HuH-7.5 (cell line): ENCODE data around the gene PES1.
"Not testable (repeated sequence)": the region's sequence is repeated elsewhere in the genome, so short reads cannot be mapped to it uniquely, and the experiment has no call there.

ENCODE experiments used
- DNase-seq: peaks from one replicate; pipeline ENCODE4 v3.0.0; 2011; ENCODE audit warnings: low spot score

The PES1 gene

DNA sequence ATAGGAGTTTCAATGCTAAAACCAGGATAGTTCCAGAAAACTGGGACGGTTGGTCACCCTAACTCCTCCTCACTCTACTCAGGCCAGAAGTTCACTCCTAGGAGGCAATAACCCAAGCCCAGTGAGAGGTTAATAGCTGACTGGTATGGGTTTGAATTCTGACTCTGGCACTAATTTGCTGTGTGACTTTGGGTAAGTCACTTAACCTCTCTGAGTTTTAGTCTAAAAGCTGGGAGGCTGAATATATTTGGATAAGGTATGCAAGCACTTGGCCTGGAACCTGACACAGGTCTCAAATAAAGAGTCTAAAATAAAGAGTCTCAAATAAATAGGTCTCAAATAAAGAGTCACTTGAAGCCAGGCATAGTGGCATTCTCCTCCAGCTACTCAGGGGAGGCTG lies 39.0 kb downstream of the PES1 start:
- no peak for DNase-seq

DNA sequence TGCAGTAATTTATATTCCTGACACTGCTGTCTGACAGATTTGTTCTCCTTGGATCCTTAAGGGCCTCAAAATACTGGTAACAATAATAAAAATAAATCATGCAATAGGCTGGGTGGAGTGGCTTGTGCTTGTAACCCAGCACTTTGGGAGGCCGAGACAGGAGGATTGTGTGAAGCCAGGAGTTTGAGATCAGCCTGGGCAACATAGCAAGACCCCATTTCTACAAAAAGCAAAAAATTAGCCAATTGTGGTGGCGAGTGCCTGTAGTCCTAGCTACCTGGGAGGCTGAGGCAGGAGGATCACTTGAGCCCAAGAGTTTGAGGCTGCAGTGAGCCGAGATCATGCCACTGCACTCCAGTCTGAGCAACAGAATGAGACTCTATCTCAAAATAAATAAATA lies 39.9 kb downstream of the PES1 start:
- DNase-seq: not testable (repeated sequence)

DNA sequence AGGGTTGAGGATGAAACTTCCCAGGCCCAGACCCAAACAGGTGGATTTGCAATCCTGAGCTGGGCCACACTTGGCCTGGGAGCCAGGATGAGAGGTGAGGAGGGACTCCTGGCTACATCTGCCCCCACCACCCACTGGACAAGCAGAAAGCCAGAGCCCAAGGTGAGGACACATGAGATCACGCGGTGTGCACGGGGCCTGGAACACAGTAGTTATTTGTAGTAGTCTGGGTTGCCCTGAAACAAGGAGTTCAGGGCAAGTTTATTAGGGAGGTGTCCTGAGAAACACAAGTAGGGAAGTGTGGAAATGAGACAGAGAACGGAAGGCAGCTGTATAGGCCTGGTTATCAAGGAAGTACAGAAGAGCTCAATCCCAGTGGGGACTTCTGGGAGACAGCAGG lies 44.5 kb downstream of the PES1 start:
- DNase-seq: no peak

DNA sequence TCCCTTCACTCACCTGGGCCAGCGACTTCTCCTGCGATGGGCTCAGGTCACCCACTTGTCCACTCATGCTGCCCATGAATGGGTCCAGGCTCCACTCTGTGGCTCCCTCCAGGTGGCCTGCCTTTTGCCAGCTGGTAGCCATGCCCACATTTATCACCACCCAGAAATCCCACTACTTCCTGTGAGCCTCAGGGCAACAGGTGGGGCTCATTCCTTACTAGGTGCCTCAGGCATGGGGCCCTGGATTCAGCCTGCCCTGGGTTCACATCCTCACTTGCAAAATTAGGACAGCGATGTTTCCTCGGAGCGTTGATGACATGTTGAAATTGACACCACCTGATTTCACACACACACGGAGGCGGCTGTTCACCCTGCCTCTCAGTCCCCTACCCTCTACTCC lies 45.1 kb downstream of the PES1 start, which contains the start of gene SEC14L6:
Gene SEC14L6 (minus strand): TSS at position 126 of the 400 bp plus-strand sequence. CDS start 59 bp downstream, at position 67.
- DNase-seq: no peak

DNA sequence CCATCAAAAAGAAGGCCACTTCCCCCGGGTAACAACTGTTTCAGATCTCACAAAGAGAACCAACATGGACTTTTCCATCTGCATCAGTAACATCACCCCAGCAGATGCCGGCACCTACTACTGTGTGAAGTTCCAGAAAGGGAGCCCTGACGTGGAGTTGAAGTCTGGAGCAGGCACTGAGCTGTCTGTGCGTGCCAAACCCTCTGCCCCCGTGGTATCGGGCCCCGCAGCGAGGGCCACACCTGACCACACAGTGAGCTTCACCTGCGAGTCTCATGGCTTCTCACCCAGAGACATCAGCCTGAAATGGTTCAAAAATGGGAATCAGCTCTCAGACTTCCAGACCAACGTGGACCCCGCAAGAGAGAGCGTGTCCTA lies 48.9 kb downstream of the PES1 start:
- no peak for DNase-seq

DNA sequence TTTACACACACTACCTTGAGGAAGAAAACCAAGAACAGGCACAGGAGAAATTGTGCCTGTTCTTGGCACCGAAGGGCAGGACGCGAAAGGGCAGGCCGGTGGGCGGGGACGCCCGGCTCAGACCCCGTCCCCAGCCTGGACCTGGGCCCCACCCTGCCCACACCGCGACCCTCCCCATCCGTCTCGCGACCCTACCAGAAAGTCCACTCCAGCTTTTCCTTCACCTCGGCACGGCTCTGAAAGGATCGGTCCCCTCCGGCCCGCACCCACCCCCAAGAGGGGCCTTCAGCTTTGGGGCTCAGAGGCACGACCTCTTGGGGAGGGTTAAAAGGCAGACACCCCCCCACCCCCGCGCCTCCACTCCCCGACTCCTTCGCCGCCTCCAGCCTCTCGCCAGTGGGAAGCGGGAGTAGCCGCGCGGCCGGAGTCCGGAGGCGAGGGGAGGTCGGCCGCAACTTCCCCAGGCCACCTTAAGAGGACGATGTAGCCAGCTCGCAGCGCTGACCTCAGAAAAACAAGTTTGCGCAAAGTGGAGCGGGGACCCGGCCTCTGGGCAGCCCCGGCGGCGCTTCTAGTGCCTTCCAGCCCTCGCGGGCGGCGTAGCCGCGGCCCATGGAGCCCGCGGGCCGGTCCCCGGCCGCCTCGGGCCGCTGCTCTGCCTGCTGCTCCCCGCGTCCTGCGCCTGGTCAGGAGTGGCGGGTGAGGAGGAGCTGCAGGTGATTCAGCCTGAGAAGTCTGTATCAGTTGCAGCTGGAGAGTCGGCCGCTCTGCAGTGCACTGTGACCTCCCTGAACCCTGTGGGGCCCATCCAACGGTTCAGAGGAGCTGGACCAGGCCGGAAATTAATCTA lies 49.5 kb downstream of the PES1 start:
- no peak for DNase-seq

DNA sequence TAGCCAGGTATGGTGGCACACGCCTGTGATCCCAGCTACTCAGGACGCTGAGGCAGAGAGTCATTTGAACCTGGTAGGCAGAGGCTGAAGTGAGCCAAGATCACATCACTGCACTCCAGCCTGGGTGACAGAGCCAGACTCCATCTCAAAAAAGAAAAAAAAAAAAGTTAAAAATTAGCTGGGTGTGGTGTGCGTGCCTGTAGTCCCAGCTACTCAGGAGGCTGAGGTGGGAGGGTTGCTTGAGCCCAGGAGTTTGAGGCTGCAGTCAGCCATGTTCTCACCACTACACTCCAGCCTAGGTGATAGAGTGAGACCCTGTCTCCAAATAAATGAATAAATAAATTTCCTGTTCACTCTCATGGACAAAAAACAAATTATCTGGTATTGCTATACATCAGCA lies 50.2 kb downstream of the PES1 start:
- DNase-seq: not testable (repeated sequence)

DNA sequence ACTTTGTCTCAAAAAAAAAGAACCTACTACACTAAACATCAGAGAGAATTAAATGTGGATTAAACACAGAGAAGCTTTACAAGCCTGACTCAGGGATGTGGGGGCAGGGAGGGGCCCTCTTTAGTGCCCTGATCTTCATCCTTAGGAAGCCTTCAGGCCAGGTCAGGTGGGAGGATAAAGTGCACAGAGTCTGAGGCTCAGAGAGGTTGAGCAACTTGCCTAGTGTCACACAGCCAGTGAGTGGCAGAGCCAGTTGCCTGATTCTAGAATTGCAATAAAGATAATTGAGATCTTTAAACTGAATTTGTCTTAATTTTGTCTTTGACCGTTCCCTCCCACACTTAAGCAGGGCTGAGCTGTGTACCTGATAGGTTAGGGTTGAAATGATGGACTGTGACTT lies 52.3 kb downstream of the PES1 start:
- no peak for DNase-seq

DNA sequence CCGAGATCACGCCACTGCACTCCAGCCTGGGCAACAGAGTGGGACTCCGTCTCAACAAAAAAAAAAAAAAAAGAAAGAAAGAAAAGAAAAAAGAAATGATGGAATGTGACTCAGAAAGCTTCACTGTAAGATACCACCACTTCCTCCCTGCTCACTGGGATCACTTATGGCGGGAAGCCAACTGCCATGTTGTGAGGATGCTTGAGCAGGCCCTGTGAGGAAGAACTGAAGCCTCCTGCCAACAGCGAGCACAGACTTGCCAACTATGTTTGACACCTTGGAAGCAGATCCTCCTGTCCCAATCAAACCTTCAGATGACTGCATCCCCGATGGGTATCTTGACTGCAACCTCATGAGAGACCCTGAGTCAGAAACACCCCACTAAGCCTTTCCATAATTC lies 53.4 kb downstream of the PES1 start:
- DNase-seq: no peak

DNA sequence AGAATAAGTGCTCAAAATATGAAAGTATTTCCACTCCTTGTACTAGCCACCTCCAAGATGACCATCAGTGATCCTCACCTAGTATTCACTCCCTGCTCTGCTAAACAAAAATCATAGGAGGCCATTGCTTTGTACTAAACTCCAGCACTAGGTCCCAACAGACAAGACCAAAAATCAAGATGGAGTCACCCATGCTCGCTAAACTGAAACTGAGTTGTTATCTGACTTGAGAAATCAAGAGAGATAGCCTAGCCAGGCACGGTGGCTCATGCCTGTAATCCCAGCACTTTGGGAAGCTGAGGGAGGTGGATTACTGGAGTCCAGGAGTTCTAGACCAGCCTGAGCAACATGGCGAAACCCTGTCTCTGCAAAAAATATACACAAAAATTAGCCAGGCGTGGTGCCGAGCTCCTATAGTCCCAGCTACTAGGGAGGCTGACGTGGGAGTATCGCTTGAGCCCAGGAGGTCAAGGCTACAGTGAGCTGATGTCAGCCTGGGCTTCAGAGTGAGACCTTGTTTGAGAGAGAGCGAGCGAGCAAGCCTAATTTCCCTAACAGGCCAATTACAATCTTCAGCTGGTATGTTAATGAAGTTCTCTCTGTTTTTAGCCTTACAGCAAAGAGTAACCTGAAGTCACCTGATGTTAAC lies 54.5 kb downstream of the PES1 start:
- no peak for DNase-seq

DNA sequence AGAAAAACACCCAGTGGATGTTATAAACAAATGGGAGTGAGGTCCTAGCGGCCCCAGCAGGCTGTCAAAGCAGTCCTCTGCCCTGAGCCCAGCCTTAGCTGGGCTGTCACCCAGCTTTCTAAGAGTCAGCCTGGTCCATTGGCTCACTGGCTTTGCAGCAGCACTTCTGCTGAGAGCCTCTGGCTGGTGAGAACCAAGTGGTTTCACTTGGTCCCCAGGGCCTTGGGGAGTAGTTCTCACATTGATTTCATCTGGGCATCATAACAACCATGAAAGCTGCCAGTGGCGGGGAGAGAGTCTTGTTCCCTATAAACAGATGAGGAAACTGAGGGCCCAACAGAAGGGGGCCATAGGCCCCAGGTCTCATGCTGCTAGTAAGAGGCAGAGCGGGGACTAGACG lies 56.5 kb downstream of the PES1 start:
- no peak for DNase-seq

DNA sequence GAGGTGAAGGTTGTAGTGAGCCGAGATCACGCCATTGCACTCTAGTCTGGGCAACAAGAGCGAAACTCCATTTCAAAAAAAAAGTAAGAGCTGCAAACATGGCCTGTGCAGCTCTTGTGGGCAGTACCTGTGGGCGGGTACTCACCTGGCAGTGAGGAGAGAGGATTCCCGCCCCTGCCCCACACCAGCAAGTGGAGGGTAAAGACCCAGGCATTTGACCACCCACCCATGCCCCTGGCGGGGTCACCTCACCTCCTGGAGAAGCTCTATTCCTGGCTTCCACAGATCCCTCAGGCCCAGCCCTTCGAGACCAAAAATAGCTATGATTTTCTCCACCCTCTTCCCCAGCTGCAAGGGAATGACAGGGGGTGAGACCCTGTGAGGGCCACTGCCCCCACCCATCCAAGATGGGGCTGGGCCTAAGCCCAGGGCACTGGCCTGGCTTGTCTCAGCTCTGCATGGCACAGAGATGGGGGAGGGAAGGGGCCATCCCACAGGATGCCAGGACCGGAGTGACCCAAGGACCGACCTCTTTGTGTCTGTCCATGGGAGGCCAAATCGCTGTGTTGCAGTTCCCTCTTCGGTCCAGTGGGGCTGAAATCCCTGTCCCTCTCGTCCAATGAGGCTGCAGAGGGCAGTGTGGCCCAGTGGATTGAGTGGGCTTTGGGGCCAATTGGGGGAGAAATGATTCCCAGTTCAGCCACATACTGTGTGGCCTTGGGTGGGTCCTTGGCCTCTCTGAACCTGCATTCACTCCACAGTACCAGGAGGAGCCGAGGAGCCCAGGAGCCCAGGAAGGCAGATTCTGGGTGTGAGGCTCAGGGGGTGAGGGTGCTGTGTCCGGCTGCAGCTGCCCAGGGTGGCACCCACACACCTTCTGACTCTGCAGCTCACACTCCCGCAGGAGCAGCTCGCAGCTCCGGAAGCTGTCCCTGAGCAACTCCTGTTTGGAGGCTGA lies 59.8 kb downstream of the PES1 start:
- DNase-seq: no peak

DNA sequence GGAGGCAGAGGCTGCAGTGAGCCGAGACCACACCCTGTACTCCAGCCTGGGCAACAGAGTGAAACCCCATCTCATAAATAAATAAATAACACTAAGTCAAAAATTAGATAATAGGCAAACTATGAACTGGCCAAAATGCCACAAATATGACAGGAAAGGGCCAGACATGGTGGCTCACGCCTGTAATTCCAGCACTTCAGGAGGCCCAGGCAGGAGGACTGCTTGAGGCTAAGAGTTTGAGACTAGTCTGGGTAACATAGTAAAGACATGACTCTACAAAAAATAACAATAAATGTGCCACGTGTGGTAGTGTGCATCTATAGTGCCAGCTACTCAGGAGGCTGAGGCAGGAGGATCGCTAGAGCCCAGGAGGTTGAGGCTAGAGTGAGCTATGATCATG lies 65.1 kb downstream of the PES1 start:
- no peak for DNase-seq
